ENCODE data around the gene XXYLT1. TPM values are rescaled to one million over a fixed set of nuclear protein-coding genes. Genes with fewer than 3 reads are reported as not detected.

XXYLT1 gene
- total and polyA plus RNA-seq, 12 donors, result 2.2 to 7.2 (median 3.6) TPM

GRCh38 chr3:195129072-195129643 lies 141.8 kb downstream of the XXYLT1 start:
- TF ChIP-seq CTCF (IDR thresholded peaks at IDR 0.05), result no peak
- H3K4me3 ChIP-seq, result no peak overlapping the region
- 95% methylated on average over 12 of the region's 12 CpGs for WGBS, 2 donors
- DNase-seq (no peak), ATAC-seq (no peak)
- H3K36me3 ChIP-seq, result no peaks in the 10 kb centered on the region
- intact Hi-C loops (cut with DNase I), result loop anchor here in 3 of 10 donors (5.0 to 10.0 kb wide), 2 partner anchors 123 to 126 kb away; no protein-coding TSS in a partner anchor
- H3K27me3 ChIP-seq, result no peaks in the 10 kb centered on the region
- no peak overlapping the region for H3K27ac ChIP-seq
- H3K4me1 ChIP-seq, result peaks cover 7 to 25% (median 17%) of the 10 kb centered on the region in 9 donors
- no peaks in the 10 kb centered on the region for H3K9me3 ChIP-seq

- Histone ChIP-seq H3K27me3 (no peaks in the 10 kb centered on the region), H3K27ac (no peak overlapping the region), H3K4me3 (no peak overlapping the region), H3K9me3 (no peaks in the 10 kb centered on the region), H3K36me3 (no peaks in the 10 kb centered on the region), H3K4me1 (peaks cover 9 to 28% (median 17%) of the 10 kb centered on the region in 9 donors)
- WGBS, 2 donors, result 78 to 84% methylated on average over 7 of the region's 7 CpGs
- no peak for ATAC-seq
- no peak for TF ChIP-seq CTCF (IDR thresholded peaks at IDR 0.05)
- intact Hi-C loops (cut with DNase I), result loop anchor here in 3 of 10 donors (5.0 to 10.0 kb wide), 2 partner anchors 124 to 126 kb away; no protein-coding TSS in a partner anchor
- no peak for DNase-seq
Observed at GRCh38 chr3:195128255-195129071, 142.5 kb downstream of the XXYLT1 start.

- intact Hi-C loops (cut with DNase I), result loop anchor here in 3 of 10 donors (5.0 to 10.0 kb wide), 2 partner anchors 126 to 129 kb away; no protein-coding TSS in a partner anchor
- H3K36me3 ChIP-seq, result no peaks in the 10 kb centered on the region
- H3K27ac ChIP-seq, result no peak overlapping the region
- H3K27me3 ChIP-seq, result no peaks in the 10 kb centered on the region
- DNase-seq (no peak), ATAC-seq (no peak)
- no peaks in the 10 kb centered on the region for H3K9me3 ChIP-seq
- TF ChIP-seq CTCF (IDR thresholded peaks at IDR 0.05), result no peak
- WGBS, 2 donors, result 89 to 91% methylated on average over 14 of the region's 14 CpGs
- H3K4me1 ChIP-seq, result peaks cover 9 to 28% (median 17%) of the 10 kb centered on the region in 9 donors
- no peak overlapping the region for H3K4me3 ChIP-seq
Observed at GRCh38 chr3:195126056-195126605, 144.8 kb downstream of the XXYLT1 start.

GRCh38 chr3:195125646-195126045 lies 145.3 kb downstream of the XXYLT1 start:
- Histone ChIP-seq H3K36me3 (no peaks in the 10 kb centered on the region), H3K4me1 (peaks cover 9 to 28% (median 17%) of the 10 kb centered on the region in 9 donors), H3K27ac (no peak overlapping the region), H3K27me3 (no peaks in the 10 kb centered on the region), H3K9me3 (no peaks in the 10 kb centered on the region), H3K4me3 (no peak overlapping the region)
- ATAC-seq, result no peak
- intact Hi-C loops (cut with DNase I), result loop anchor here in 3 of 10 donors (5.0 to 10.0 kb wide), 2 partner anchors 127 to 129 kb away; no protein-coding TSS in a partner anchor
- no peak for DNase-seq
- 98 to 99% methylated on average over 11 of the region's 11 CpGs for WGBS, 2 donors
- no peak for TF ChIP-seq CTCF (IDR thresholded peaks at IDR 0.05)
